ENCODE data around the gene AGAP2.

DNA sequence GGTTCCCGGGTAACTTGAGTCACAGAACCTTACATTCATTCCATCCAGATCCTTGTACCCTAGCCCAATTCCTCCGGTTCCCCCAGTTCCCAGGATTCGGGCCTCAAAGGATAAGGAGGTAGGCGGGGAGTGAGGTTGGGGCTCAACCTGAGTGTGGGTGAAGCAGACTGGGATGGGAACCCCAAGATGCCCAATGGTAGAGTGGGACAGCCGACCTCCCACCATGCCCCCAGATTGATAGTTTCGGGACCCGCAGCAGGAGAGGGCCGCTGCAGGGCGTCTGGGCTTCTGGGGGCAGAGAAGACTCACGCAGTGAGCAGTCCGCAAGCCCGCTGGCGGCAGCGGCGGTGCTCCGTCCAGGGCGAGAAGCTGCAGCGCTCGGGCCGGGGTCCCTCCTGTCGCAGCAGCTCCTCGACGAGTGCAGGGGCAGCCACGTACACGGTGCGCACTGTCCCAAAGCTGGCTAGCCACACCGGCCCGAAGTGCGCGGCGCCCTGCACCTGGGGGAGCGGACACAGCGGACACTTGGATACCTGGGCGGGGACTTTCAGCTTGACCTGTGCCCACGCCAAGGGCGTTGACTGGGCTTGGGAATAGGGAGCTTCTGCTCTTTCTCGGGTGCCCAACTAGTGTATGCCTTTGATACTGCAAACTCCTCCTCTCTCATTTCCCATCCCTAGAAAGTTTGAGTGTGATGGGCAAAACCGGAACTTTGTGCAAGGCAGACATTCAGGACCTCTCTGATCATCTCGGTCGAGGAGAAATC is 27.3 kb upstream of the AGAP2 start:
- no peak for TF ChIP-seq CTCF (IDR thresholded peaks at IDR 0.05)
- TF ChIP-seq BHLHE40 (IDR thresholded peaks at IDR 0.05; ENCODE audit: low read depth, low read length): no peak
- TF ChIP-seq POLR2A (IDR thresholded peaks at IDR 0.05; ENCODE audit: low read length): no peak
- TF ChIP-seq TP53 (CRISPR knock-in tag; IDR thresholded peaks at IDR 0.05): no peak
